Thyroid gland (tissue), 4 donors: Measurements from ENCODE around the gene CALR. TPM values are rescaled to one million over a fixed set of nuclear protein-coding genes. Genes with fewer than 3 reads are reported as not detected.

Experiments used
- DNase-seq, 2 donors: peaks; one replicate each; pipeline ENCODE4 v3.0.0-alpha.2; 2019
- H3K27ac ChIP-seq, 3 donors: fragments of 200-600 bp; sonication (generic); 1 replicate in 2 of 3; 2 replicates in 1 of 3; pipeline ENCODE4 v1.5.1; 2016 to 2019; ENCODE audit warnings: mild to moderate bottlenecking in 1 of 3, moderate library complexity in 1 of 3
- H3K27me3 ChIP-seq: fragments of 200-600 bp; sonication (generic); one replicate; pipeline ENCODE4 v1.5.1; 2019
- H3K36me3 ChIP-seq, 2 donors: fragments of 200-600 bp; sonication (generic); one replicate each; pipeline ENCODE4 v1.5.1; 2016 to 2019
- H3K4me1 ChIP-seq, 2 donors: fragments of 200-600 bp; sonication (generic); one replicate each; pipeline ENCODE4 v1.5.1; 2017 to 2019
- H3K4me3 ChIP-seq, 3 donors: fragments of 200-600 bp; sonication (generic); replicated peaks in 1 of 3; 1 replicate in 2 of 3; 2 replicates in 1 of 3; pipeline ENCODE4 v1.5.1; 2016; ENCODE audit warnings: mild to moderate bottlenecking in 1 of 3
- H3K9me3 ChIP-seq: fragments of 200-600 bp; sonication (generic); one replicate; pipeline ENCODE4 v1.5.1; 2017
- POLR2A ChIP-seq, 2 donors: fragments of 450-650 bp; IDR thresholded peaks; one replicate each; pipeline ENCODE4 v1.6.1; 2017; ENCODE audit warnings: antibody characterized with exemption in 2 of 2, mild to moderate bottlenecking in 2 of 2, moderate library complexity in 1 of 2
- WGBS, 2 donors: methylation state at CpG; one replicate each; pipeline ENCODE4 v1.1.5; 2017; 5-methylcytosine and 5-hydroxymethylcytosine counted together
- intact Hi-C: fragments of 100-400 bp; cut with DNase I; formaldehyde crosslinking; loops from one replicate; pipeline ENCODE4 v1.15.1; 2023
- total RNA-seq, 4 donors: library from RNA; depleted of rRNA; stranded (reverse); fragments of >200 nt; gene quantifications; one replicate each; pipeline ENCODE4 v1.2.3, GENCODE V29; 2016
- TF ChIP-seq, protein P1 (sequence below), 6 experiments: fragments of 200-600 bp in 3 of 6; fragments of 450-650 bp in 3 of 6; sonication (generic) in 3 of 6; IDR thresholded peaks; one replicate each; pipeline ENCODE4 v1.5.1; 2016 to 2019; ENCODE audit warnings: antibody characterized with exemption in 6 of 6, mild to moderate bottlenecking in 2 of 6, inconsistent platforms in 1 of 6, moderate library complexity in 1 of 6

The CALR gene
- total RNA-seq, 4 donors from 2014 or later: 1,892 to 4,270 (median 2,942) TPM

DNA sequence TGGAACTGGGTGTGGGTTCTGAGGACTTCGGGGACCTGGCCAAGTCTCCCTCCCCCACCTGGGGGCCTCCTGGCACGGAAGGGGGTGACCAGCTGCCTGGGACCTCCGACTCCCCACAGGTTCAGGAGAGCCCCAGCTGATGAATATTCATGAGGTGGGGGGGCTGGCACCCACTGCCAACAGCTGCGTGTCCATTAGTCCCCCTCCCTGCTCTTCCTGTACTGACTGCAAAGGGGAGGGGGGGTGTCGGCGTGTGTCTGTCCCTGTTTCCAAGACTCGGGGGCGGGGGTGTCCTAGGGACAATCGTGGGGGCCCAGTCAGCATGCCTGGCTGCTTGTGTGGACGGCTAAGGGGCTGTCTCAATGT lies 46.3 kb downstream of the CALR start:
- H3K27me3 ChIP-seq: no peaks in the 10 kb centered on the region
- no peak overlapping the region for H3K4me3 ChIP-seq
- H3K27ac ChIP-seq: no peak overlapping the region
- no peaks in the 10 kb centered on the region for H3K36me3 ChIP-seq
- 31 to 60% methylated on average over 1 to 7 of the region's 10 CpGs for WGBS, 2 donors
- intact Hi-C loops: loop anchor here (5.0 kb wide), 1 partner anchor 48 kb away; no protein-coding TSS in a partner anchor
- DNase-seq: no peak
- H3K4me1 ChIP-seq: peaks cover 4 to 14% of the 10 kb centered on the region in 2 donors
- H3K9me3 ChIP-seq: no peaks in the 10 kb centered on the region
- no peak for TF ChIP-seq POLR2A (IDR thresholded peaks at IDR 0.05)
- TF ChIP-seq, protein P1, sequence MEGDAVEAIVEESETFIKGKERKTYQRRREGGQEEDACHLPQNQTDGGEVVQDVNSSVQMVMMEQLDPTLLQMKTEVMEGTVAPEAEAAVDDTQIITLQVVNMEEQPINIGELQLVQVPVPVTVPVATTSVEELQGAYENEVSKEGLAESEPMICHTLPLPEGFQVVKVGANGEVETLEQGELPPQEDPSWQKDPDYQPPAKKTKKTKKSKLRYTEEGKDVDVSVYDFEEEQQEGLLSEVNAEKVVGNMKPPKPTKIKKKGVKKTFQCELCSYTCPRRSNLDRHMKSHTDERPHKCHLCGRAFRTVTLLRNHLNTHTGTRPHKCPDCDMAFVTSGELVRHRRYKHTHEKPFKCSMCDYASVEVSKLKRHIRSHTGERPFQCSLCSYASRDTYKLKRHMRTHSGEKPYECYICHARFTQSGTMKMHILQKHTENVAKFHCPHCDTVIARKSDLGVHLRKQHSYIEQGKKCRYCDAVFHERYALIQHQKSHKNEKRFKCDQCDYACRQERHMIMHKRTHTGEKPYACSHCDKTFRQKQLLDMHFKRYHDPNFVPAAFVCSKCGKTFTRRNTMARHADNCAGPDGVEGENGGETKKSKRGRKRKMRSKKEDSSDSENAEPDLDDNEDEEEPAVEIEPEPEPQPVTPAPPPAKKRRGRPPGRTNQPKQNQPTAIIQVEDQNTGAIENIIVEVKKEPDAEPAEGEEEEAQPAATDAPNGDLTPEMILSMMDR (IDR thresholded peaks at IDR 0.05): no peak

- peak; percentile 48 to 62 for DNase-seq
- H3K27ac ChIP-seq: no peak overlapping the region
- 60 to 65% methylated on average over 13 to 14 of the region's 16 CpGs for WGBS, 2 donors
Measured at GRCh38 chr19:12985049-12985776, 46.8 kb downstream of the CALR start.

DNA sequence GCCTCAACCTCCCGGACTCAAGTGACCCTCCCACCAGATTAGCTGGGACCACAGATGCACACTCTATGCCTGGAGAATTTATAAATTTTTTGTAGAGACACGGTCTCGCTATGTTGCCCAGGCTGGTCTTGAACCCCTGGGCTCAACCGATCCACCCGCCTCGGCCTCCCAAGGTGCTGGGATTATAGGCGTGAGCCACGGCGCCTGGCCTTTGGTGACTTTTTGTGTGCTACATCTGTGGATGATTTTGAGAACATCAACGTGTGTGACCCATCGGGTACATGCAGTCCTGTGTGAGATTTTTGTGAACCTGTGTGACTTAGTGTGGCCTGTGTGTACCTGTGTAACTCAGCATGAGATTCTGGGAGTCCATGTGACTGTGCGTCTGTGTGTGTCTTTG lies 48.3 kb downstream of the CALR start:
- no peaks in the 10 kb centered on the region for H3K9me3 ChIP-seq
- H3K27me3 ChIP-seq: no peaks in the 10 kb centered on the region
- H3K4me3 ChIP-seq: no peak overlapping the region
- peaks cover 4 to 14% of the 10 kb centered on the region in 2 donors for H3K4me1 ChIP-seq
- 93 to 95% methylated on average over 4 to 12 of the region's 12 CpGs for WGBS, 2 donors
- intact Hi-C loops: loop anchor here (5.0 kb wide), 1 partner anchor 46 kb away; no protein-coding TSS in a partner anchor
- H3K27ac ChIP-seq: no peak overlapping the region
- no peak for TF ChIP-seq POLR2A (IDR thresholded peaks at IDR 0.05)
- TF ChIP-seq, protein P1 (IDR thresholded peaks at IDR 0.05): no peak
- no peak for DNase-seq
- H3K36me3 ChIP-seq: no peaks in the 10 kb centered on the region

More at GRCh38 chr19:12985049-12985776, 46.8 kb downstream of the CALR start:
- TF ChIP-seq, protein P1 (IDR thresholded peaks at IDR 0.05): no peak
- no peak for TF ChIP-seq POLR2A (IDR thresholded peaks at IDR 0.05)
- Histone ChIP-seq H3K9me3 (no peaks in the 10 kb centered on the region), H3K4me1 (peaks cover 4 to 14% of the 10 kb centered on the region in 2 donors), H3K4me3 (no peak overlapping the region), H3K36me3 (no peaks in the 10 kb centered on the region), H3K27me3 (no peaks in the 10 kb centered on the region)
- intact Hi-C loops: loop anchor here (5.0 kb wide), 1 partner anchor 47 kb away; no protein-coding TSS in a partner anchor

GRCh38 chr19:12987190-12987589 lies 48.8 kb downstream of the CALR start:
- no peaks in the 10 kb centered on the region for H3K36me3 ChIP-seq
- H3K4me1 ChIP-seq: peaks cover 4 to 14% of the 10 kb centered on the region in 2 donors
- no peak overlapping the region for H3K4me3 ChIP-seq
- TF ChIP-seq, protein P1 (IDR thresholded peaks at IDR 0.05): no peak
- no peak for TF ChIP-seq POLR2A (IDR thresholded peaks at IDR 0.05)
- no peak overlapping the region for H3K27ac ChIP-seq
- intact Hi-C loops: loop anchor here (5.0 kb wide), 1 partner anchor 45 kb away; no protein-coding TSS in a partner anchor
- no peaks in the 10 kb centered on the region for H3K27me3 ChIP-seq
- no peaks in the 10 kb centered on the region for H3K9me3 ChIP-seq
- no peak for DNase-seq
- 71 to 79% methylated on average over 3 of the region's 3 CpGs for WGBS, 2 donors

- H3K36me3 ChIP-seq: no peaks in the 10 kb centered on the region
- peaks cover 4 to 14% of the 10 kb centered on the region in 2 donors for H3K4me1 ChIP-seq
- no peak overlapping the region for H3K4me3 ChIP-seq
- H3K27me3 ChIP-seq: no peaks in the 10 kb centered on the region
- DNase-seq: no peak
- no peaks in the 10 kb centered on the region for H3K9me3 ChIP-seq
- 79 to 81% methylated on average over 5 to 8 of the region's 10 CpGs for WGBS, 2 donors
- intact Hi-C loops: loop anchor here (5.0 kb wide), 1 partner anchor 45 kb away; no protein-coding TSS in a partner anchor
- TF ChIP-seq POLR2A (IDR thresholded peaks at IDR 0.05): no peak
- TF ChIP-seq, protein P1 (IDR thresholded peaks at IDR 0.05): no peak
- no peak overlapping the region for H3K27ac ChIP-seq
Measured at GRCh38 chr19:12987781-12988180, 49.4 kb downstream of the CALR start.
